ENCODE results near the gene ISG15. TPM values are rescaled to one million over a fixed set of nuclear protein-coding genes. Genes with fewer than 3 reads are reported as not detected.

Gene ISG15
- total and polyA plus RNA-seq, 9 of the 15 experiments (the other 6 are each of a cell fraction or from before 2014, with no cell fraction given) = 0.40 to 58.3 (median 12.2) TPM

DNA sequence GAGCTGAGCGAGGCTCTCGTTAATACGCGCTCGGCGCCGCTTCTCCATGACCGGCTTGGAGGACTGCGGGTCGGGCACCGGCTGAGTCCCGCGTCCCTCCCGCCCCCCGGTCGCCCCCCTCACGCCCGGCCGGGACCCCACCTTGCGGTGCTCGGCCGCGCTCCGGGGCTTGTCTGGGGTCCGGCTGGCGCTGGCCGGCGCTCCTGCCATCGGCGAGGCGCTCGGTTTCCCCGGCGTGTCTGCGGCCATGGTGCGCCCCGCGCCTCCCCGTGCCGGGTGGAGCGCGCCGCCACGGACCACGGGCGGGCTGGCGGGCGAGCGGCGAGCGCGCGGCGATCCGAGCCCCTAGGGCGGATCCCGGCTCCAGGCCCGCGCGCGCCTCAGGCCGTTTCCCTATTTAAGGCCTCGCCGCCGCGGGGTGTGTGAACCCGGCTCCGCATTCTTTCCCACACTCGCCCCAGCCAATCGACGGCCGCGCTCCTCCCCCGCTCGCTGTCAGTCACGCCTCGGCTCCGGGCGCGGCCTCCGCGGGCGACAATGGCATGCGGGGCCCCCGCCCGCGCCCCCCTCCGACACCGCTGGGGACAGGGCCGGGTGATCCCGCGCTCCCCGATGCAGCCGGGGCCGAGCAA, 13.5 kb upstream of the ISG15 start, which contains the start of gene HES4:
Gene HES4, minus strand, starts transcription at position 373 of the 632 bp plus-strand sequence. Its CDS starts 124 bp downstream, at position 249.
- Histone ChIP-seq H3K27ac (ENCODE audit: extremely low read depth, low read depth, low read length) (peak within 1 kb of the TSS; percentile 95), H3K4me2 (ENCODE audit: insufficient read depth, low read length) (peak within 1 kb of the TSS; percentile 77)
- TF ChIP-seq TAF1 (IDR thresholded peaks at IDR 0.05; ENCODE audit: control insufficient read depth, extremely low read depth, insufficient read depth, low read length, severe bottlenecking) = peak; percentile 43
- peak; percentile 7; the same call in 1 of the 2 replicates for TF ChIP-seq HCFC1 (IDR thresholded peaks at IDR 0.05; ENCODE audit: low read depth, low read length)
- TF ChIP-seq SAFB (IDR thresholded peaks at IDR 0.05; ENCODE audit: borderline replicate concordance, low read depth, low read length) = peak; percentile 86
- TF ChIP-seq, protein P1, sequence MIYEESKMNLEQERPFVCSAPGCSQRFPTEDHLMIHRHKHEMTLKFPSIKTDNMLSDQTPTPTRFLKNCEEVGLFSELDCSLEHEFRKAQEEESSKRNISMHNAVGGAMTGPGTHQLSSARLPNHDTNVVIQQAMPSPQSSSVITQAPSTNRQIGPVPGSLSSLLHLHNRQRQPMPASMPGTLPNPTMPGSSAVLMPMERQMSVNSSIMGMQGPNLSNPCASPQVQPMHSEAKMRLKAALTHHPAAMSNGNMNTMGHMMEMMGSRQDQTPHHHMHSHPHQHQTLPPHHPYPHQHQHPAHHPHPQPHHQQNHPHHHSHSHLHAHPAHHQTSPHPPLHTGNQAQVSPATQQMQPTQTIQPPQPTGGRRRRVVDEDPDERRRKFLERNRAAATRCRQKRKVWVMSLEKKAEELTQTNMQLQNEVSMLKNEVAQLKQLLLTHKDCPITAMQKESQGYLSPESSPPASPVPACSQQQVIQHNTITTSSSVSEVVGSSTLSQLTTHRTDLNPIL (CRISPR knock-in tag; IDR thresholded peaks at IDR 0.05) = no peak
- TF ChIP-seq ZNF644 (tag; IDR thresholded peaks at IDR 0.05; ENCODE audit: low read depth) = no peak
- 0 out of 2 replicates have a peak, but pooled peaks have one; percentile 22 for TF ChIP-seq CHD2 (IDR thresholded peaks at IDR 0.05; ENCODE audit: low read depth, low read length)
- TF ChIP-seq RBM25 (IDR thresholded peaks at IDR 0.05; ENCODE audit: low read depth, low read length, severe bottlenecking) = peak; percentile 85
- TF ChIP-seq HMGN3 (IDR thresholded peaks at IDR 0.05; ENCODE audit: borderline replicate concordance, extremely low read depth, insufficient read length, low read depth, low read length) = peak; percentile 2
- TF ChIP-seq, protein P2, sequence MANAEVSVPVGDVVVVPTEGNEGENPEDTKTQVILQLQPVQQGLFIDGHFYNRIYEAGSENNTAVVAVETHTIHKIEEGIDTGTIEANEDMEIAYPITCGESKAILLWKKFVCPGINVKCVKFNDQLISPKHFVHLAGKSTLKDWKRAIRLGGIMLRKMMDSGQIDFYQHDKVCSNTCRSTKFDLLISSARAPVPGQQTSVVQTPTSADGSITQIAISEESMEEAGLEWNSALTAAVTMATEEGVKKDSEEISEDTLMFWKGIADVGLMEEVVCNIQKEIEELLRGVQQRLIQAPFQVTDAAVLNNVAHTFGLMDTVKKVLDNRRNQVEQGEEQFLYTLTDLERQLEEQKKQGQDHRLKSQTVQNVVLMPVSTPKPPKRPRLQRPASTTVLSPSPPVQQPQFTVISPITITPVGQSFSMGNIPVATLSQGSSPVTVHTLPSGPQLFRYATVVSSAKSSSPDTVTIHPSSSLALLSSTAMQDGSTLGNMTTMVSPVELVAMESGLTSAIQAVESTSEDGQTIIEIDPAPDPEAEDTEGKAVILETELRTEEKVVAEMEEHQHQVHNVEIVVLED (CRISPR knock-in tag; IDR thresholded peaks at IDR 0.05) = peak; percentile 23; the same call in 1 of the 2 replicates
- peak; percentile 96 for TF ChIP-seq CXXC5 (CRISPR knock-in tag; IDR thresholded peaks at IDR 0.05)
- TF ChIP-seq CCNT2 (IDR thresholded peaks at IDR 0.05; ENCODE audit: borderline replicate concordance, extremely low read depth, insufficient read length, low read depth, low read length) = peak; percentile 90
- TF ChIP-seq YBX1 (IDR thresholded peaks at IDR 0.05) = no peak
- TF ChIP-seq, protein P3, sequence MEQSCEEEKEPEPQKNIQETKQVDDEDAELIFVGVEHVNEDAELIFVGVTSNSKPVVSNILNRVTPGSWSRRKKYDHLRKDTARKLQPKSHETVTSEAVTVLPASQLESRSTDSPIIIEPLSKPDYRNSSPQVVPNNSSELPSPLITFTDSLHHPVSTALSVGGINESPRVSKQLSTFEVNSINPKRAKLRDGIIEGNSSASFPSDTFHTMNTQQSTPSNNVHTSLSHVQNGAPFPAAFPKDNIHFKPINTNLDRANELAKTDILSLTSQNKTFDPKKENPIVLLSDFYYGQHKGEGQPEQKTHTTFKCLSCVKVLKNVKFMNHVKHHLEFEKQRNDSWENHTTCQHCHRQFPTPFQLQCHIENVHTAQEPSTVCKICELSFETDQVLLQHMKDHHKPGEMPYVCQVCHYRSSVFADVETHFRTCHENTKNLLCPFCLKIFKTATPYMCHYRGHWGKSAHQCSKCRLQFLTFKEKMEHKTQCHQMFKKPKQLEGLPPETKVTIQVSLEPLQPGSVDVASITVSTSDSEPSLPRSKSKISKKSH (CRISPR knock-in tag; IDR thresholded peaks at IDR 0.05) = no peak
- TF ChIP-seq MIER1 (IDR thresholded peaks at IDR 0.05; ENCODE audit: low read depth) = no peak

More for the DNA sequence above, 13.5 kb upstream of the ISG15 start, which contains the start of gene HES4:
- 2% methylated on average over 62 of the region's 95 CpGs for WGBS (ENCODE audit: insufficient coverage, low coverage, missing lambda C conversion rate)
- intact Hi-C loops (cut with micrococcal nuclease) (loop anchor here (5.0 kb wide), 1 partner anchor 62 kb away; no protein-coding TSS in a partner anchor), in situ Hi-C loops (cut with MboI) (no loop called here)
- Histone ChIP-seq H3K9me1 (ENCODE audit: control insufficient read depth, insufficient read depth, low read length) (no peaks in the 10 kb centered on the region), H3K4me1 (replicated peaks in 1 of 2; ENCODE audit: control insufficient read depth in 2 of 2, insufficient read depth in 2 of 2, low read length in 2 of 2) (peaks cover 24 to 89% of the 10 kb centered on the region in 2 experiments), H3K9ac (ENCODE audit: insufficient read depth in 1 of 2, low read depth in 2 of 2, low read length in 2 of 2) (peak within 1 kb of the TSS; percentile 86 to 99), H3K9me3 (replicated peaks; ENCODE audit: control insufficient read depth, insufficient read depth, low read depth, low read length) (no peaks in the 10 kb centered on the region), H3K4me3 (peak within 1 kb of the TSS; percentile 52), H3K36me3 (ENCODE audit: control insufficient read depth, insufficient read depth, low read length) (no peaks in the 10 kb centered on the region), H3K79me2 (ENCODE audit: control insufficient read depth, insufficient read depth, low read length) (peaks cover 16% of the 10 kb centered on the region; the same call in 2 of the 3 replicates), H4K20me1 (replicated peaks; ENCODE audit: control insufficient read depth, insufficient read depth, low read length) (peaks cover 10% of the 10 kb centered on the region; the same call in 1 of the 2 replicates), H2AFZ (ENCODE audit: low read depth, low read length) (peak within 1 kb of the TSS; percentile 89), H3K27me3 (ENCODE audit: control insufficient read depth in 2 of 2, insufficient read depth in 2 of 2, low read length in 2 of 2) (peaks cover 0 to 2% of the 10 kb centered on the region in 2 experiments; a peak in 1 of 5 replicates)
- CTCF ChIA-PET (ENCODE audit: low intra/inter-chr PET ratio) = no interaction called here
- ATAC-seq = peak; percentile 75
- no TSS peak for BruUV-seq (replicated peaks)
- DNase-seq (ENCODE audit: extremely low read depth in 1 of 4, low spot score in 3 of 4) = peak in 3 of 4 experiments; percentile 88 to 98 (median 95)
- FAIRE-seq = peak; percentile 81
- POLR2A ChIA-PET = interaction anchor here (1.5 kb wide), 1 partner anchor 19 kb away, joined by 3 read pairs; no protein-coding TSS in a partner anchor
